ENCODE data around the gene XRCC4.

The XRCC4 gene

GRCh38 chr5:83396662-83397061 lies 319.3 kb downstream of the XRCC4 start:
- no peak for DNase-seq

GRCh38 chr5:83397658-83398057 lies 320.3 kb downstream of the XRCC4 start:
- no peak for DNase-seq

GRCh38 chr5:83400241-83400640 lies 322.9 kb downstream of the XRCC4 start:
- no peak for DNase-seq

GRCh38 chr5:83400701-83401100 lies 323.4 kb downstream of the XRCC4 start:
- DNase-seq: no peak

GRCh38 chr5:83401122-83401731 lies 323.9 kb downstream of the XRCC4 start:
- DNase-seq: no peak

GRCh38 chr5:83401775-83402174 lies 324.4 kb downstream of the XRCC4 start:
- DNase-seq: no peak

Data from activated CD8-positive, alpha-beta memory T cell treated with anti-CD3 and anti-CD28 coated beads, Interleukin-2, amount 50 U/mL, for 4 hours (primary cell).